MM.1S (cell line): Measurements from ENCODE around the gene NKG7.
"Not testable (repeated sequence)": the region's sequence is repeated elsewhere in the genome, so short reads cannot be mapped to it uniquely, and the experiment has no call there.

ENCODE experiments used
- EZH2 ChIP-seq: fragments of 300-600 bp; sonication (generic); optimal IDR thresholded peaks from 2 replicates; pipeline ENCODE3; 2017; ENCODE audit warnings: low read depth, mild to moderate bottlenecking, antibody characterized with exemption, low read length, mixed read lengths
- EZH2phosphoT487 ChIP-seq: fragments of 300-600 bp; sonication (generic); IDR thresholded peaks from 2 replicates; pipeline ENCODE4 v1.6.1; 2018; ENCODE audit warnings: antibody characterized with exemption, low read length
- TF ChIP-seq, protein P1 (sequence below): fragments of 300-600 bp; sonication (generic); IDR thresholded peaks from 2 replicates; pipeline ENCODE4 v1.5.1; 2016; ENCODE audit warnings: antibody characterized with exemption, low read length, mixed read lengths

DNA sequence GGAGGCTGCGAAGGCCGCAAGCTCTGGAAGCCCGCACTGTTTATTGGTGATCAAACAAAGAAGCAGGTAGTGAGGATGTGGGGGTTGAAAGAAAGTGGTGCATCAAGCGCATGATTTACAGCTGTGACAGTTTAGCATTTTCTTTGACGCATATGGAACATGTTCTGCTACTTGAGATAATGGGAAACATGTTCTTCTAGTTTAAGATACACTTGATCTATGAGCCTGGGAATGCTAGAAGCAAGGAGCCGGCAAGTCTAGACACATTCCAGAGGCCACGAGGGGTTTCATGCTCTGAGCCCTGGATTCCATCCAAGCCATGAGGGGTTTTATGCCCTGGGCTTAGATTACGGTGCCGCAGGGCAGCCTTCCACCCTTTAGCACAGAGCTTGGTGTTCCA lies 25.0 kb upstream of the NKG7 start:
- not testable (repeated sequence) for TF ChIP-seq EZH2, EZH2phosphoT487
- TF ChIP-seq, protein P1, sequence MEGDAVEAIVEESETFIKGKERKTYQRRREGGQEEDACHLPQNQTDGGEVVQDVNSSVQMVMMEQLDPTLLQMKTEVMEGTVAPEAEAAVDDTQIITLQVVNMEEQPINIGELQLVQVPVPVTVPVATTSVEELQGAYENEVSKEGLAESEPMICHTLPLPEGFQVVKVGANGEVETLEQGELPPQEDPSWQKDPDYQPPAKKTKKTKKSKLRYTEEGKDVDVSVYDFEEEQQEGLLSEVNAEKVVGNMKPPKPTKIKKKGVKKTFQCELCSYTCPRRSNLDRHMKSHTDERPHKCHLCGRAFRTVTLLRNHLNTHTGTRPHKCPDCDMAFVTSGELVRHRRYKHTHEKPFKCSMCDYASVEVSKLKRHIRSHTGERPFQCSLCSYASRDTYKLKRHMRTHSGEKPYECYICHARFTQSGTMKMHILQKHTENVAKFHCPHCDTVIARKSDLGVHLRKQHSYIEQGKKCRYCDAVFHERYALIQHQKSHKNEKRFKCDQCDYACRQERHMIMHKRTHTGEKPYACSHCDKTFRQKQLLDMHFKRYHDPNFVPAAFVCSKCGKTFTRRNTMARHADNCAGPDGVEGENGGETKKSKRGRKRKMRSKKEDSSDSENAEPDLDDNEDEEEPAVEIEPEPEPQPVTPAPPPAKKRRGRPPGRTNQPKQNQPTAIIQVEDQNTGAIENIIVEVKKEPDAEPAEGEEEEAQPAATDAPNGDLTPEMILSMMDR, result not testable (repeated sequence)
